Left ventricle myocardium inferior (tissue), 1 donor: ENCODE data around the gene ROCK2. TPM values are rescaled to one million over a fixed set of nuclear protein-coding genes. Genes with fewer than 3 reads are reported as not detected.

Source experiments
- DNase-seq: peaks from one replicate; pipeline ENCODE4 v3.0.0-alpha.2; 2020
- H3K27ac ChIP-seq: fragments of 200-600 bp; replicated peaks from 2 replicates; pipeline ENCODE4 v1.8.0; 2021
- H3K27me3 ChIP-seq: fragments of 200-600 bp; 2 replicates; pipeline ENCODE4 v1.8.0; 2021; ENCODE audit warnings: low read depth
- H3K36me3 ChIP-seq: fragments of 200-600 bp; 2 replicates; pipeline ENCODE4 v1.8.0; 2021
- H3K4me1 ChIP-seq: fragments of 200-600 bp; 2 replicates; pipeline ENCODE4 v1.8.0; 2021
- H3K4me3 ChIP-seq: fragments of 200-600 bp; 2 replicates; pipeline ENCODE4 v1.8.0; 2021; ENCODE audit warnings: mild to moderate bottlenecking, moderate library complexity
- H3K9me3 ChIP-seq: fragments of 200-600 bp; replicated peaks from 2 replicates; pipeline ENCODE4 v1.8.0; 2021
- intact Hi-C: fragments of 100-400 bp; cut with micrococcal nuclease; formaldehyde crosslinking; loops from one replicate; pipeline ENCODE4 v1.11.0; 2022
- total RNA-seq: library from RNA; stranded (reverse); fragmentation: NEBNext Ultra II Directional; extraction: Animal tissue kit (Norgen Biotek cat#: 25700); gene quantifications from one replicate; pipeline ENCODE4 v1.2.1, GENCODE V29; 2021
- TF ChIP-seq, protein P1 (sequence below): fragments of 200-600 bp; IDR thresholded peaks from 2 replicates; pipeline ENCODE4 v1.8.0; 2021; ENCODE audit warnings: antibody characterized with exemption, mild to moderate bottlenecking, borderline replicate concordance
- donor health status: DM: no; HTN: yes; CAD: no; lungs with severe emphysema.

The ROCK2 gene
- total RNA-seq, 1 donor from 2014 or later = 30.2 TPM

DNA sequence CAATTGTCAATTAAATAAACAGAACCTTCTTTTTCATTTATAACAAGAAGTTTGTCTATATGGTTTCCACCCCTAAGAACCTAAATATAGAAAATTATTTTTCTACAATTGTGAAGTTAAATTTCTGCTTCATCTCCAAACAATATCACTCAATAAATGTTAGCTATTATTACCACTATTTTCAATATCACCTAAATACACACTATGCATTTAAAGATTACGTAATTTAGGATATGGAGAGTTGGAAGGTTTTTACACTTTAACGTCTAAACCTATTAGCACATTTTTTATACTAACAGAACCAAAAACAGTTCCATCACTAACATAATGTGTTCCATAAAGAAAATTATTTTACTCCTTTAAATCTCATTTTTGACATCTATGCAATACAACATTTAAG, 48.0 kb downstream of the ROCK2 start:
- H3K27ac ChIP-seq = no peak overlapping the region
- peaks cover 50% of the 10 kb centered on the region for H3K4me1 ChIP-seq
- peaks cover 4% of the 10 kb centered on the region for H3K9me3 ChIP-seq
- intact Hi-C loops = loop anchor here (10.0 kb wide), 1 partner anchor 48 kb away; the partner anchor contains the start of gene ROCK2
- H3K36me3 ChIP-seq = no peaks in the 10 kb centered on the region
- DNase-seq = no peak
- no peaks in the 10 kb centered on the region for H3K27me3 ChIP-seq
- TF ChIP-seq, protein P1, sequence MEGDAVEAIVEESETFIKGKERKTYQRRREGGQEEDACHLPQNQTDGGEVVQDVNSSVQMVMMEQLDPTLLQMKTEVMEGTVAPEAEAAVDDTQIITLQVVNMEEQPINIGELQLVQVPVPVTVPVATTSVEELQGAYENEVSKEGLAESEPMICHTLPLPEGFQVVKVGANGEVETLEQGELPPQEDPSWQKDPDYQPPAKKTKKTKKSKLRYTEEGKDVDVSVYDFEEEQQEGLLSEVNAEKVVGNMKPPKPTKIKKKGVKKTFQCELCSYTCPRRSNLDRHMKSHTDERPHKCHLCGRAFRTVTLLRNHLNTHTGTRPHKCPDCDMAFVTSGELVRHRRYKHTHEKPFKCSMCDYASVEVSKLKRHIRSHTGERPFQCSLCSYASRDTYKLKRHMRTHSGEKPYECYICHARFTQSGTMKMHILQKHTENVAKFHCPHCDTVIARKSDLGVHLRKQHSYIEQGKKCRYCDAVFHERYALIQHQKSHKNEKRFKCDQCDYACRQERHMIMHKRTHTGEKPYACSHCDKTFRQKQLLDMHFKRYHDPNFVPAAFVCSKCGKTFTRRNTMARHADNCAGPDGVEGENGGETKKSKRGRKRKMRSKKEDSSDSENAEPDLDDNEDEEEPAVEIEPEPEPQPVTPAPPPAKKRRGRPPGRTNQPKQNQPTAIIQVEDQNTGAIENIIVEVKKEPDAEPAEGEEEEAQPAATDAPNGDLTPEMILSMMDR = no peak
- no peak overlapping the region for H3K4me3 ChIP-seq

DNA sequence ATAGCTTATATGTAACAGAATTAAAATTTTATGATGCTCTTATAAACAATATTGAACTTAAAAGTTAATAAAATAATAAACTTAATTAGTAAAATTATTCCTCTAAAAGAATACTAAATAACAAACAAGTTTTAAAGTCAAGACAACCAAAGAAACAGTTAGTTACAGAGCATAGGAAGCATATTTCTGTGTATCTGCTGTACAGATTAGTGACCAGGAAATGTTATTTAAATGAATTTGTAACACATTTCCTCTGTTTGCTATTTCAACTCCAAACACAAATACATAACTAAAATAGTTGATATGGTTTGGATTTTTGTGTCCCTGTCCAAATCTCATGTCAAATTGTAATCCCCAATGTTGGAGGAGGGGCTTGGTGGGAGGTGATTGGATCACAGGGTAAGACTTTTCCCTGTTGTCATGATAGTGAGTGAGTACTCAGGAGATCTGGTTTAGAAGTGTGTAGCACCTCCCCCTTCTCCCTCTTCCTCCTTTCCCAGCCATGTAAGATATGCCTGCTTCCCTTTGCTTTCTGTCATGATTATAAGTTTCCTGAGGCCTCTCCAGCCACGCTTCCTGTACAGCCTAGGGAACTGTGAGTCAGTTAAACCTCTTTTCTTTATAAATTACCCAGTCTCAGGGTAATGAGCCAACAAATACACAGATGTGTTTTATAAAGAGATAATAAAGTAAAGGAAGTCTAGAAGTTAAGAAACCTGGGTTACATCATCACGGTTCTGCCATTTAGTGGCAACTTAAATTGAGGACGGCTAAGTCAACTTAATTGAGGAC, 51.8 kb downstream of the ROCK2 start:
- Histone ChIP-seq H3K27ac (peak overlapping the region; percentile 61), H3K9me3 (peaks cover 4% of the 10 kb centered on the region), H3K27me3 (no peaks in the 10 kb centered on the region), H3K4me1 (peaks cover 73% of the 10 kb centered on the region), H3K36me3 (no peaks in the 10 kb centered on the region), H3K4me3 (no peak overlapping the region)
- DNase-seq = no peak
- intact Hi-C loops = loop anchor here (10.0 kb wide), 1 partner anchor 52 kb away; the partner anchor contains the start of gene ROCK2
- TF ChIP-seq, protein P1 = no peak

DNA sequence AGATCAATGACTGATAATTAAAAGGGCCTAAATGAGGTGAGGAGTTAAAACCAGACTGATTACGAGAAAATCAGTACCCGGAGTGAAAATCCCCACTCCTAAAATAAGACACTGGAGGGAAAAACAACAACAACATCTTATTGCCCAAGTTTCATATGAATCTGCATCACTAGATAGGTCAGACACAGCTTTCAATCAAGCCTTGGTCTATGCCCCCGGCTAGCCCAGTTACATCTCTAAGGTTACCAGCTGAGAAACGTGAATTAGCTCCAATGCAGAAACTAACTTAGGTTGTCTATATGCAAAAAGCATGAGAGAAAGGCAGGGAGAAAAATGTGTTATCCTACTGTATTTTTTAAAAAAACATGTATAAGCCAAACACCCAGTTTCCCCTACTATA, 53.7 kb downstream of the ROCK2 start:
- Histone ChIP-seq H3K27me3 (no peaks in the 10 kb centered on the region), H3K36me3 (peaks cover under 1% of the 10 kb centered on the region), H3K4me1 (peaks cover 73% of the 10 kb centered on the region), H3K27ac (peak overlapping the region; percentile 10), H3K9me3 (peaks cover 4% of the 10 kb centered on the region), H3K4me3 (no peak overlapping the region)
- no peak for DNase-seq
- intact Hi-C loops = loop anchor here (10.0 kb wide), 1 partner anchor 54 kb away; the partner anchor contains the start of gene ROCK2
- TF ChIP-seq, protein P1 = no peak

DNA sequence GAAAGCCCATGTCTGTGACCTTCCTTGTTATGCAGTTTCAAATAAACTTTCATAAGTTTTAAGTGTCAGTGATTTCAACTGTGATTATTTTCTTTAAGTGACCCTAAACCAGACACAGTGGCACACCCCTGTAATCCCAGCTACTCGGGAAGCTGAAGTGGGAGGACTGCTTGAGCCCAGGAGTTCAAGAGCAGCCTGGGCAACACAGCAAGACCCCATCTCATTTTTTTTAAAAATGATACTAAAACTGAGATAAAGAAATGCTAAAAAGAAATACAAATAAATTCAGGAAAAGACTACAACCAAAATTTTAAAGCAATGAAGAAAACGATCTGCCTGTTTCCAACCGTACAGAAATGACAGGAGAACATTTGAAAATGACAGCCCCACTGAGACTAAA, 54.2 kb downstream of the ROCK2 start:
- intact Hi-C loops = loop anchor here (10.0 kb wide), 1 partner anchor 55 kb away; the partner anchor contains the start of gene ROCK2

DNA sequence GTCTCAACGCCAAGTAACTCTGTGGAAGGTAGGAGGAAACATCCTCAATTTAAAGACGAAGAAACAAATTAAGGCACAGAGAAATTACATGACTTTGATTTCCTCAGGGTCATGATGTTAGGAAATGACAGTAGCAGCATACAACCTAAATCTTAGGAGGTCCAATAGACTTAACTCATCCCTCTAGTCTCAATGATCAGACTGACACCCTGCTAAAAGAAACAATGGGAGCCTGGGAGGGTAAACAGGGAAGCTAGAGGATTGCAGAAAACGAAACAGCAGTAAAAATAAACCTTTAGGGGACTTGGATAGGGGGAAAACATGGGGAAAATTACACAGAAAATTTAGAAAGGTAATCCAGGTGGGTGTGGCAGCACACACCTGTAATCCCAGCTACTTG, 56.0 kb downstream of the ROCK2 start:
- Histone ChIP-seq H3K4me1 (peaks cover 71% of the 10 kb centered on the region), H3K27me3 (no peaks in the 10 kb centered on the region), H3K4me3 (no peak overlapping the region), H3K27ac (peak overlapping the region; percentile 59), H3K9me3 (peaks cover 13% of the 10 kb centered on the region), H3K36me3 (peaks cover 21% of the 10 kb centered on the region)
- intact Hi-C loops = no loop called here
- DNase-seq = no peak
- TF ChIP-seq, protein P1 = no peak

More for the DNA sequence above, 54.2 kb downstream of the ROCK2 start:
- Histone ChIP-seq H3K4me1 (peaks cover 73% of the 10 kb centered on the region), H3K4me3 (no peak overlapping the region), H3K27ac (peak overlapping the region; percentile 10), H3K36me3 (peaks cover 4% of the 10 kb centered on the region), H3K9me3 (peaks cover 4% of the 10 kb centered on the region), H3K27me3 (no peaks in the 10 kb centered on the region)
- TF ChIP-seq, protein P1 = no peak
- no peak for DNase-seq
